GM18502 (cell line): ENCODE results near the gene FOXD2.

Experiments
- ATAC-seq: cut with Tn5 transposase; IDR thresholded peaks from one replicate; pipeline ENCODE4 v1.9.1; 2021; ENCODE audit warnings: mild to moderate bottlenecking; ENCODE audit not compliant: unreplicated experiment, poor library complexity

Gene FOXD2

GRCh38 chr1:47437447-47438164, at the start of gene FOXD2:
Gene FOXD2, plus strand, starts transcription at chr1:47438044. Its CDS starts 92 bp downstream, at chr1:47438136.
- ATAC-seq, result peak; percentile 85

- peak; percentile 77 for ATAC-seq
These were observed 49.0 kb upstream of the FOXD2 start for GRCh38 chr1:47388891-47389238.

- ATAC-seq, result no peak
These were observed 48.1 kb upstream of the FOXD2 start for GRCh38 chr1:47389731-47390130.

GRCh38 chr1:47390843-47391242, 47.0 kb upstream of the FOXD2 start:
- ATAC-seq, result no peak

GRCh38 chr1:47393141-47393540, 44.7 kb upstream of the FOXD2 start:
- no peak for ATAC-seq

- ATAC-seq, result no peak
These were observed 42.4 kb upstream of the FOXD2 start for GRCh38 chr1:47395433-47395832.

GRCh38 chr1:47396671-47397196, 41.1 kb upstream of the FOXD2 start:
- ATAC-seq, result no peak

GRCh38 chr1:47399138-47399845, 38.6 kb upstream of the FOXD2 start:
- ATAC-seq, result no peak

GRCh38 chr1:47399846-47400155, 38.0 kb upstream of the FOXD2 start:
- no peak for ATAC-seq

- no peak for ATAC-seq
These were observed 36.1 kb upstream of the FOXD2 start for GRCh38 chr1:47401761-47402160.

- ATAC-seq, result no peak
These were observed 35.3 kb upstream of the FOXD2 start for GRCh38 chr1:47402591-47402990.

GRCh38 chr1:47403321-47403910, 34.4 kb upstream of the FOXD2 start:
- no peak for ATAC-seq

- ATAC-seq, result no peak
These were observed 32.1 kb upstream of the FOXD2 start for GRCh38 chr1:47405697-47406096.

GRCh38 chr1:47406966-47407365, 30.9 kb upstream of the FOXD2 start:
- ATAC-seq, result no peak

- ATAC-seq, result no peak
These were observed 30.4 kb upstream of the FOXD2 start for GRCh38 chr1:47407481-47407880.

- no peak for ATAC-seq
These were observed 28.4 kb upstream of the FOXD2 start for GRCh38 chr1:47409311-47410067.

GRCh38 chr1:47410068-47410455, 27.8 kb upstream of the FOXD2 start:
- no peak for ATAC-seq

- no peak for ATAC-seq
These were observed 26.4 kb upstream of the FOXD2 start for GRCh38 chr1:47411436-47411835.

- ATAC-seq, result no peak
These were observed 25.4 kb upstream of the FOXD2 start for GRCh38 chr1:47412437-47412836.

- ATAC-seq, result no peak
These were observed 22.0 kb upstream of the FOXD2 start, which contains the start of gene FOXE3 for GRCh38 chr1:47415728-47416318. Gene FOXE3, plus strand, starts transcription at chr1:47416285. Its CDS starts 31 bp downstream, at chr1:47416316.
